Kidney glomerular epithelial cell (primary cell): ENCODE data around the gene INAFM2.

Source experiments
- DNase-seq: peaks from one replicate; lab custom pipeline; 2025; lab: John Stamatoyannopoulos, UW

INAFM2 gene

DNA sequence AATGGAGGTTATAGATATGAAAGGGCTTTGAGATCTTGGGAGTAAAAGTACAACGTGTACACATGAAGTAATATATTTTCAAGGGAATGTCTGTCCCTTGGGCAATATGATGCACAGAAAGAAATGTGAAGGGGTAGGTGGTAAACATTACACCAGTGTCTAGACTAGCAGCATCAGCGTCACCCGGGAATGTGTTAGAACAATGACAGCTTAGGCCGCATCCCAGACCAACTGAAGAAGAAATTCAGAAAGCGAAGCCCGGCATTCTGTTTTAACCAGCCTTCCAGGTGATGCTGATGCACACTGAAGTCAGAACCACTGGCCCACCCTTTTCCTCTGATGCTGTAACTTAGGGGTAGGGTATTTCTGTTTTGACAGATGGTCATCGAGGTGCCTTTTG is 6.3 kb downstream of the INAFM2 start:
- no peak for DNase-seq

DNA sequence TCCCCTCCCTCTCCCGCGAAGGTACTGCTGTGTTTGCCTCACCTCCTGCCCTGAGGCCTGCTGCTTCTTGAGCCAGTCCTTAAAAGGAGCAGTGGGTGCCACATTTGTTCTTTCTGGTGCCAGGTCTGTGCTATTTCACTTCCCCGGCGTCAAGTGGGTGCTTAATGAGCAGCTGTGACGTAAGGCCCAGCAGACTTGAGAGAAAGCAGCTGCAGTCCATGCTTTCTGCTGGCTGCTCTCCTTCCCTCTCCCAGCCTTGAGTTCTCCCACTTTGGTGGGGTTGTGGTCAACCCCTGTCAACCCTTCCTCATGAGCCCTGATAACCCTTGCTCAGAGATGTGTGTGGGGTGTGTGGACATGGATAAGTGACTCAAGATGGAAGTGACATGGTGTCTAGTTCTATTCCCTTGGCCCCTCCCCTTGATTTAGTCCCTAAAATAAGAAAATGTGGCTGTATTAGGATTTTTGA is 6.9 kb downstream of the INAFM2 start:
- DNase-seq, result peak; percentile 40

DNA sequence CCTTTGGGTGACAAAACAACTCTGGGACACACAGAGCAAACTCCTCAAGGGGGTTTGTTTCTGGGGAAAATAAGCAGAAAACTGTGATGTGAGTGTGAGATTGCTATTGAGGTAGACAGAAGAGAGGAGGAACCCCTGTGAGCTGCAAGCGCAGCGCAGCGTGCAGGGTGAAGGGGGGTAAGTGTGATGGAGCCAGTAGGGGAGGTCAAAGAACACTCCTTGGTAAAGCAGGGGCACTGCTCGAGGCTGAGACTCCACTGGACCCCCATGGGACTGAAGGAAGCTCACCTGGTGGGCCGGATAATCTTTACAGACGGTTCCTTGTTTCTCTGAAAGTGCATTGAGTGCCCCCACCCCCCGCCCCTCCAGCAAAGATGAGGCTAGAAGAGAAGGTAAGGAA is 7.5 kb downstream of the INAFM2 start:
- no peak for DNase-seq

DNA sequence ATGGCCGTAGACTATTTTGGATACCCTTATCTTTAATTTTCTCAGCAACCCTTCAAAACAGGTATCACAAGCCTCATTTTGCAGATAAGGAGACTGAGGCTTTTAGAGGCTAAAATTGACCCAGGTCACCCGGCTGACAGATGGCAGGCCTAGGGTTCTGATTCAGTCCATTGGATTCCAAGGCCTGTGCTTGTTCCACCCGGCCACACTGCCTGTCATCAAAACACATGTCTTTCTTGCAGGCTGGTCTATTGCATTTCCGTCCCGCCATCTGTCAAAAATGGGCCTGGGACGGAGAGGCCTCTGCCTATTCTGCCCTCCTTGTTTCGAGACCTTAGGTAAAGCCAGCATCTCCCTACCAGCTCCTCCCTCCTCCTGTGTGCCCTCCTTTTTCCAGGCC is 8.1 kb downstream of the INAFM2 start:
- DNase-seq, result no peak

DNA sequence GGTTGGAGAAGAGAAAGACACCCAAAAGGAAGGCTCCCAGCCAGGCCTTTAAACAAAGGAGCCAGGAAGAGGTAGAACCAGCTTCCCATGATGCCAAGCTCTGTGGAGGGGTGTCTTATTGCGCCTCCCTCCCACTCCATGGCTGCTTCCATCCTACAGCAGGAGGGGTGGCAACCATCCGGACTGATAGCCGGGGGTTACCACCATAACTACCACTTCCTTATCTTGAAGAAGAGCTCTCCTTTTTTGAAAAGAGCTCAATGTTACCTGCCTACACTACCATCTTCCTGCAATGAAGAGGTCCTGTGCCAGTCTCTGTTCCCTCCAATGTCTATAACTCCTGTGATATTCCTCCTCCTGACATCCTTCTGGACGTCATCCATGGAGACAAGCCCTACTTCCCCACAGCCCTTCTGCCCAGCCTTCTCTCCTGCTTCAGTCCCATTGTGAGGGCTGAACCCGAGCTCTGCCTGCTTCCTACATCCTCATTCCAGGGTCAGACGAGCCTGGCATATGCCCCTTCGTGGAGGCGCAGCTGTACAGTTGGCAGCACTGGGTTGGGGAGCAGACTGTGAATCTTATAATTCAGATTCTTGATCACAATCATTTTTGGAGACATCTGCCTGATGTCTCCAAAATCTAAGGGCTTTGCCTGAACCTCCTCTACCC is 8.8 kb downstream of the INAFM2 start:
- DNase-seq, result no peak

DNA sequence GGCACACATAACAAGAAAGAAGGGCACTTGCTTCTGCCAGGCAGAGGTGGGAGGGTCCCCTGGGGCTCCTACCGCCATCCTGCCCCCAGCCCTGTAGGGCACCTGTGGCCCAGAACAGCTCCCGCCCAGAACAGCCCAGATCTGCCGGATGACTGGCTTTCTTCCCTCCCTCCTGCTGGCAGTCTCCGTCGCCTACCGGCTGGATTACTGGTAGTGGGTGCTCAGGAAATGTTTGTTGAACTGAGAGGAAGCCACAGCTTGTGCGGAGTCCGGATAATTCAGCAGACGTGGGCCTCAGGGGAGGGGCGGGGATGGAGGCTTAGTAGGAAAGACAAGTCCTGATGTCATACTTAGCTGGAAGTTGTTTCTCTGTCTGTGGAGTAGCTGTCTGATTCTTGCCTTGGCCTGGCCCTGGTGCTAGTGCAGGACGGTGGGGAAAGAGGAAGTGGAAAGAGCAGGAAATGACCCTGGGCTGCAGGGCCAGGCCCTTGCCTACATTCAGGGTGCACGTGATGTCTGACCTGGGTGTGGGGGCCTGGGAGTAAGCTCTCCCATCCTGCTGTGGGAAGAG is 10.5 kb downstream of the INAFM2 start:
- no peak for DNase-seq

DNA sequence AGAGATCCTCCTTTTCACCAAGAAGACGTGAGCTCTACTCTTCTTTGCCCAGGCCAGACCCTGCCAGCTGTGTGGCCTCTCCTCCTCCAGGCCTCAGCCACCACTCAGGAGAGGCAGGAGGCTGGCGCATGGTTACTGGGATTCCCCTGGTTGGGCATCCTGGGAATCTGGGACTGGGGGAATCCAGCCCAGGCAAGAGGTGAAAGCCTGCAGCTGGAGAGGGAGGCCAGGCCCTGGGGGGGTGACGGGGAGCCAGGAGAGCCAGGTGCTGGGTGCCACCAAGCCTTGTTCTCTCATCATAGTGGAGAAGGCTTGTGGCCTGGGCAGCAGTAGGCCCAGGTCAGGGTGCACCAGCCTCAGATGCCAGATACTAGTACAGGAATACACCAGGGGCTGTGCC is 11.0 kb downstream of the INAFM2 start:
- no peak for DNase-seq

DNA sequence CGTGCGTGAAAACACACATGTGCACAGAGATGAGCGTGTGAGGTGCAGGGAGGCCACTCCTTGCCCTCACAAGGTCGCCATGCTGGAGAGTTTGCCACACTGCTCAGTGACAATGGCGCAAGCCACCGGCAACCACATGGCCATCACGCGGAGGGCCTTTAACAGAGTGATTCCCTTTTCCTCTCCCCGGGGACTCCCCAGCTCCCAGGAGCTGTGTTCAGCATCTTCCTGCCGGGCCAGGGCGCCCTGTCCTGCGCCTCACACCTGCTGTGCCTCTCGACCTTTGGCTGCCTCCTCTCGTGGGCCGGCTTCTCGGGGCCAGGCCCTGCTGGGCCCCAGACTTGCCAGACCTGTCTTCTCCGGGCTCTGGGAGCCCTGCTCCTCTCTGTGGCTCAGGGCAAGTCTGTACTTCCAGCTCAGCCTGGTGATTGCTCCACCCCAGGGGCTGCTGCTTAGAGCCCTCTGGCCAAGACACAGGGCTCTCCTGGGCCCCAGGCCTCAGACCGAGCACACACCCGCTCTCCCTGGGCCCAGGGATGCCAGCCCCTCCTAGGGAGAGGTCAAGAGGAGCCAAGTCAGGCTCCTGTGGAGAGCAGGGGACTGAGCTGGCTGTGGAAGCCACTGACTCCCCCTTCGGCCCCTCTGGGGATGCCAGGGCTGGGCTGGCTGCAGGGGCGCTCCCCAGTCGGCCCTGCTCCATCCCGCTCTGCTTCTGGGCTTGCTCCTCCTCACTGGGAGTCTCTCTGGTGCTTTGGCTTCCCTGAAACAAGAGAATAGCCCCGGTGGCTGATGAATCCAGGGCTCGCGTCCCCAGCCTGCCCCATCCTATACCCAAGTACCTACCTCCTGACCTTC is 11.7 kb downstream of the INAFM2 start:
- no peak for DNase-seq

DNA sequence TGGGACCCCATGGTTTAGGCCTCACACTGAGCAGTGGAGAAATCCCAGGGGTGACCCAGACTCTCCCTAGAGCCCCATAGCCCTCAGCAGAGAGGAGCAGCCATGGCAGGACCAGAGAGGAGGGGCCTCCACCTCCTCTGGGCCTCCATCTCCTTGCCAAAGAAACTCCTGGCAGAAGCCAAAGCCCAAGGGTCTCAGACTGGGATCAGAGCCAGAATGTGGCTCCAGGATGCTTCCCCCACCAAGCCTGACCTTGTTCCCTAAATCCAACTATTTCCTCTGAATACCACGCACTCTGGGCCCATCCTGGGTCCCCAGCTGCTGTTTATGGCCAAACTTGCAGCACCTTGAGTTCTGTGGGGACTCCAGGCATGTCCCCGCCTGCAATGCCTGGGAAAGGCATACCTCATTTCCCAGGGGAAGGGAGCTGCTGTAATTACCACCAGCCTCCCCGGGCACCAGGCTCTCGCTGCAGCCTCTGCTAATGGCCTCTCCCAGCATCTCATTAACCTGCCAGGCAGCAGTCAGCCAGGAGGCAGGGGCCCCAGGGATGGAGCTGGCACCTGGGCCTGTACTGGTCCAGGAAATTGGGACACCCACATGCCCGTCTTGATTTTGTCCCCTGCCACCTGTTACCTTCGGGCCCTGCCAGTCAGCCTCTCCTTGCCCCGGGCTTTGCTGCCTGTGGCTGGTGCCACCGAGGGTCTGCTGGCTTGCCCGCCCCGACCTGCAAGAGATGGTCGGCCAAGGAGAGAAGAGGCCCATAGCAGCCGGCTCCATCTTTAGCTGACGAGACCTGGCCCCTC is 12.6 kb downstream of the INAFM2 start:
- no peak for DNase-seq

DNA sequence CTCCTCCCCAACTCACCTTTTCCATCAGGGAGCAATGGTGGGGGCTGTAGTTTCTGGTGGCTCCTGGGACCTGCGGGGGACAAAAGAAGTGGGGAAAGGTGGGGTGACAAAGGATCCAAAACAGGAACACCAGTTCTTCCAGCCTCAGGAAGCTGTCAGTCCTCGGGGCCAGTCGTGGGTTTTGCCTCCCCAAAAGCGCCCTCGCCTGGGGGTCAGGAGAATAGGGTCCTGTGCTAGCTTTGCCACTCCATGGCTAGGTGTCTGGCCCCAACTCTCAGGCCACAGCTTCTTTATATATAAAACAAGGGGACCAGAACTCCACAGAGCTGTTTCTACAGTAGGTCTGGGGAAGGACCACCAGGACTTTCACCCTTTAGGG is 13.2 kb downstream of the INAFM2 start:
- DNase-seq, result no peak

DNA sequence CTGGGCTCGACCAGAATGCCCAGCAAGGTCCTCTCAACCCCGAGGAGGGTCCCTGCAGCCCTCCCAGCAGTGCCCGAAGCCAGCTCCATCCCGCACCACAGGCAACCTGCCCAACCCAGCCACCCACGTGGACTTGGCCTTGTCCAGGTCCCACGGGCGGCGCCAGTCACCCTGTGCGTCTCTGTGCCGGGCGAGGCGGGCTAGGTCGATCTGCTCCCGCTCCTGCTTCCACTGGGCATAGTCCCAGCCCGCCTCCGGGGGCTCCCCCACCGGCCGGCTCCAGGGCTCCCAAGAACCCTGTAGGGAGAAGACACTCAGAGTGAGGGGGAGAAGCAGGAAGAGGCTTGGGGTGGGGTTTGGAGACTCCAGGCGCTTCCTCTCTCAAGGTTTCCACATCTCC is 14.1 kb downstream of the INAFM2 start:
- no peak for DNase-seq

DNA sequence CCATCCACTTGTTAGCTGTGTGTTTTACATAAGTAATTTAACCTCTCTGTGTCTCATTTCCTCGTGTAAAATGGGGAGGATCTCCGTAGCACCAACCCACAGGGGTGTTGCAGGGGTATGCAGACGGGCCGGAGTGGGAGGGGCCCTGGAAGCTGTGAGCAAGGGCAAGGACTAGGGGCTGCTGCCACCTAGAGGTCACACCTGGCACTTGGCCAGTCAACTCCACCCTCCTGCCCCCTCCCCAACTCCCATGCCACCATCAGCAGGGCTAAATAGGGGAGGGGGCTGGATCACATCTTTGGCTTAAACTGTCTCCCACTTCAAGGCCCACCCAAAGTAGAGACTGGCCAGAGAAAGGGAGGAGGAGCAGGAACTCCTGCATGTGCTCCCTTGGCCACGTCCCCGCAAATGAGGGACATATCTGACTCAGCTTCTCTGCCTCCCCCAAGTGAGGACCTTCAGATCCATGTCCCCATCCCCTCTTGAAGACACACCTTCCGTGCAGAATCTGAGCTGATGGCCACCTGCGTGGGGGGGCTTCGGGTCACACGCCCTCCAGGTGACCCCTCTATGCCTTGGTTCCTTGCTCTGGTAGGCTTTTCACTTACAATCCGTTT is 14.7 kb downstream of the INAFM2 start:
- peak; percentile 73 for DNase-seq

DNA sequence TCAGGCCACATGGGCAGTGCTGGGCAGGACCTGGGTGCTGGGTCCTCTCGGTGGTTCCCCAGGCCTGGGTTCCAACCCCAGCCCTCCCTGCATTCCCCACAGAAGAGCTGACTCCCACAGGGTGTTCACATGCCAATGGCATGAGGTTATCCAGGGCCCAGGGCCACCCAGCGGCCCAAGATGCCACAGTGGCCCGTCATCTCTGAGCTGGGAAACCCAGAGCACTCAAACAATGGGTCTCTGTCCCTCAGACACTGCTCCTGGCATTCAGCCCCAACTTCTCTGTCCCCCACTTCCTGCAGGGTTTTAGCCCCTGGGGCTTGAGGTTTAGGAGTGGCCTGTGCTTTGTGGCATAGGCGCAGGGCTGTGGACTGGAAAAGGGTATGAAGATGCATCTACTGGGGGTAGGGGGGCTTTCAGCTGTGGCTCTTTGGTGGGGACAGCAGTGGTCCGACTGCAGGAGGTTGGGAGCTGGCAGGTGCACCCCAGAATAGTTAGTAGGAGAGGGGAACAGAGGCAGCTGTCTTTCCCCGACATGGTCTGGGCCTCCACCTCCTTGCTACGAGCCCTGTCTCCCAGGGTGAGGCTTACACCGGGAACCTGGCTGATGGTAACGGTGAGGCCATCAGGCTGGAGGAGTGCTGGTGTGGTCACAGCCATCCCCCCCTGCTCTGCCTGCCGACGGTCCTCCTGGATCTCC is 15.6 kb downstream of the INAFM2 start:
- DNase-seq, result peak; percentile 93

DNA sequence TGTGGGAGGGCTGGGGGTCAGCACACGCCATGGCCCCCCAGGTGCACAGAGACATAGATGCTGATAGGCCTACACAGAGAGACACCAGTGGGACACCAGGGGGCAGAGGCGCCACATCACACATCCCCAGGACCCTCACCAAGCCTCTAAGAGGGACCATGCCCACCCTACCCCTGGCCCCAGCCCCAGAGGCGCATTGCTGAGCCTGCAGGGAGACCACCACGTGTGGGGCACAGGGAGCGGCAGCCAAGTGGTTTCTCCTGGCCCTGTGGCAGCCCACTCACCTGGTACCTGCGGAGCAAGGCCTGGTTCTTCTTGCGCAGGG is 16.1 kb downstream of the INAFM2 start:
- no peak for DNase-seq

DNA sequence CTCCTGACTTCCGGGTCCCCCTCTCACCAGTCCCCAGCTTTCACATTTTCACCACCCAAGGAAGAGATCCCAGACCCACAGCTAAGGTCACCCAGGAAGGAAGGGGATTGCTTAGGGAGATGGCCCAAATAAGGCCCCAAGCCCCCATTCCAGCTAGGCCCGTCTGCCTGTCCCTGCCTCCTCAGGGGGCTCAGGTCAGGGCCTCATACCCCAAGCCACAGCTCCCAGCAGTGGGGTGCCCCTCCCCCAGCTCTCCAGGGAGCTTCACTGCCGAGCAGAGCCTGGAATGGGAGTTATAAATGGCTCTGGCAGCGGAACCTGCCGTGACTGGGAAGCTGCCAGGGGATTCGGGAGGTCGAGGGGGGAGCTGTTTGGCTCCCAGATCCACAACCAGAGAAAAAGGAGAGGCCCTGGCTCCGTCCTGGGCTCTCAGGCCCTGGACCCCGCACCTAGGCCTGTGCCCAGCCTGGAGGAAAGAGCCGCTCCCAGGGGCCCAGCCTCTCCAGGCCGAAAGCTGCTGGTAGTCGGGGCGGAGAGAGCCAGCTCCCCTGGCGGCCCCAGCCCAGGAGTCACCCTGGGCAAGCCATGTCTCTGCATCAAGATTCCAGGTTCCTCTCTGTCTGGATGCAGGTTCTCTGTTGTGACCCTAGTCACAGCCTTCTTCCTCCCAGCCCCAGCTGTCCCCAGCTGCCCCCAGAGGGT is 16.7 kb downstream of the INAFM2 start:
- DNase-seq, result no peak

DNA sequence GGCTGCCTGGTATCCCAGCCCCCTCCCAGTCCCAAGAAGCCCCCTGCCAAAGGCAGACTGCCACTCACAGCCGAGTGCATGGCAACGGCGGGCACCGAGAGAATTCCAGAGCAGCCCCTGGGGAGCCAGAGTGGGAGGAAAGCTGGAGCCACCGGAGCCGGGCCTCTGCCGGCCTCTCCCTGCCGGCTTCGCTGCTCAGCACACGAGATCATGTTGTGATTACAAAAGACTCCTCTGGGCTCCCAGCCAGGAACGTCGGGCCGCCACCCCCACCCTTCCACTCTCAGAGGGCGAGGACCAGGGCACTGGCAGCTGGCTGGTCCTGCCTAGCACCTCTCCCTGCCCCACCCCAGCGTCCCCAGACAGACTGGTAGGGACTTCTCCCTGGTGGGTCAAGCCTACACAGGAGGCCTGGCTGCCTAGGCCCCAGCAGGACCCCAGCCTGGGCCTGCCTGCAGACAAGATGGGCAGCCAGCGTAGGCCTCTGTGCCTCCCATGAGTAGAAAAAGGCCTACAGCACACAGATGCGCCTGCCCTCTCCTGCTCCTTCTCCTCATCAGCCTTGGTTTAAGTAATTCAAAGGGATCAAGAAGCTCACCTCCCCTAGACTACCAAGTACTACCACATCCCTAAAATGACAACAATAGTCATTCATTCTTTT is 17.4 kb downstream of the INAFM2 start, which contains the start of gene CCDC9B:
CCDC9B (minus strand) TSS at position 200 of the 661 bp plus-strand sequence; CDS start at position 80, 120 bp downstream.
- DNase-seq, result peak; percentile 83

DNA sequence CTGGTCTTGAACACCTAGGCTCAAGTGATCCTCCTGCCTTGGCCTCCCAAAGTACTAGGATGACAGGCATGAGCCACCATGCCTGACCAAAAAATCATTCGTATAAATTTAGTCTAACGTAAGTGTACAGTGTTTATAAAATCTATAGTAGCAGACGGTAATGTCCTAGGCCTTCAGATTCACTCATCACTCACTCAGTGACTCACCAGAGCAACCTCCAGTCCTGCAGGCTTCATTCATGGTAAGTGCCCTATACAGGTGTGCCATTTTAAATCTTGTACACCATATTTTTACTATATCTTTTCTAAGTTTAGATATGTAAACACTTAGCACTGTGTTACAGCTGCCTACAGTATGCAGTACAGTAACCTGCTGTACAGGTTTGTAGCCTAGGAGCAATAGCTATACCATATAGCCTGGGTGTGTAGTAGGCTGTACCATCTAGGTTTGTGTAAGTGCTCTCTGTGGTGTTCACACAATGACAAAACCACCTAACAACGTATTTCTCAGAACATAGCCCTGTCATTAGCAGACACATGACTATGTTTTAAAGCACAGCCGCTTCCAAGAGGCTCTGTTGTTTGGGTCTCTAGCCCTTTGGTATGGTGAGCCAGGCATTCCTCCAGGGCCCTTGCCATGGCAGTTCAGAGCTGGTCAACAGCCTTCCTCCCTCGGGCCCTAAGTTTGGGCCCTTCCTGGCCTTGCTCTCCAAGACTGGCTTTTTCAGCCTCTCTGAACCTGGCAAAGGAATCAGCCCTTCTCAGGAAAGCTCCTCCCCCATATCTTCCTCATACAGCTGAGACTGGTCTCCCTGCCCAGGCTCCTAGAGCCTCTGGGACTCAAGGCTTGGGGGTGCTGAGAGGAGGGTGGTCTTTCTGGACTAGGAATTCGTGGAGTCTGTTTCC is 19.2 kb downstream of the INAFM2 start:
- DNase-seq, result no peak

DNA sequence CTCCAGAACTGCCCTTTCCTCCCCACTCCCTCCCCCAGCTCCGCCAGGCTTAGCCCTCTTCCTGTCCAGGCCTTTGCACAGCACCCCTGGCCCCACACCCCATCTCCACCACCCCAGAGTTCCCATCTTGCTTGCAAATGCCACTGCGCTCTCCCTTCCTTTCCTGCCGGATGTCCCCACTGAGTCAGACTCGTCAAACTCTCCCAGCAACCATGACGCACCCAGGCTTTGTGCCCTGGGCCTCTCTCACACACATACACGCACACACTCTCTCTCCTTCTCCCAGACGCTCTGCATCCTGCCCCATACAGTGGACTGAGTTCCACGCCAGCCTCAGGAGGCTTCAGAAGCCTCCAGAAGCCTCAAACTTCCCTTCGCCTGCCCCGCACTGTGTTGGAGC is 20.0 kb downstream of the INAFM2 start:
- no peak for DNase-seq

DNA sequence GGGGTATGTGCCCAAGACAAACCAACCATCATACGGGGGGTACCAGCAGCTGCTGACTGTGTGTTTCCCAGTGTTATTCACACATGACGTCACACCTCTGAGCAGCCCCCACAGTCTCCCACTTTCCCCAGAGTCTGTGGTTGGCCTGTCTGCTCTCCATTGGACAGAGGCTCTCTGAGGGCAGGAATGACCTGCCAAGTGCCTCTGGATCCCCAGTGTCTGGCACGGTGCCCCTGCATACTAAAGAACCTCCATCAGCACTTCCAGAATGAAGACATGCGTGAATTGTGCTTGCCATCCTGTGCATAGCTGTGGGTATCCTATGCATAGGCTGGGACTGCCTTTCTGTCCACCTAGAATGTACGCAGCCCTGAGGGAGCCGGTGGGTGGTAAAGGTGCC is 20.7 kb downstream of the INAFM2 start:
- no peak for DNase-seq
